PC-3 (cell line): Measurements from ENCODE around the gene ZC3H12C. TPM values are rescaled to one million over a fixed set of nuclear protein-coding genes. Genes with fewer than 3 reads are reported as not detected.

Experiments used
- ATAC-seq: fragments of 200-7000 bp; cut with Tn5 transposase; 2 replicates; pipeline ENCODE4 v1.9.1; 2020; ENCODE audit warnings: mild to moderate bottlenecking, moderate library complexity
- BruUV-seq: library from RNA; stranded (reverse); fragments of 400-500 nt; replicated peaks from 2 replicates; lab custom pipeline; 2021; lab: Mats Ljungman, UMichigan
- CTCF ChIA-PET: fragments of 300-600 bp; sonication (Branson Sonifier 250); formaldehyde crosslinking; loops from one replicate; lab custom pipeline; 2022; ENCODE audit warnings: antibody characterized with exemption; lab: Charles Lee
- POLR2A ChIA-PET: fragments of 300-600 bp; sonication (Branson Sonifier 250); formaldehyde crosslinking; loops from one replicate; lab custom pipeline; 2022; ENCODE audit warnings: antibody characterized with exemption; ENCODE audit not compliant: unreplicated experiment; lab: Charles Lee
- DNase-seq: peaks from one replicate; pipeline ENCODE4 v3.0.0-alpha.2; 2015
- H2AFZ ChIP-seq: fragments of 300-600 bp; sonication (generic); 2 replicates; pipeline ENCODE4 v1.6.0; 2016; ENCODE audit warnings: antibody characterized with exemption, low read length
- H3F3A ChIP-seq: fragments of 300-600 bp; sonication (generic); one replicate; pipeline ENCODE4 v1.6.0; 2017; ENCODE audit warnings: antibody characterized with exemption, low read length, control low read depth, mild to moderate bottlenecking; ENCODE audit not compliant: unreplicated experiment
- H3K27ac ChIP-seq: fragments of 300-600 bp; sonication (generic); 2 replicates; pipeline ENCODE4 v1.5.1; 2016; ENCODE audit warnings: mild to moderate bottlenecking, low read length
- H3K27me3 ChIP-seq: fragments of 300-600 bp; sonication (generic); 2 replicates; pipeline ENCODE4 v1.6.1; 2016; ENCODE audit warnings: low read length, mixed read lengths
- H3K36me3 ChIP-seq: fragments of 300-600 bp; sonication (generic); 2 replicates; pipeline ENCODE4 v1.6.1; 2016; ENCODE audit warnings: low read depth, mixed run types, low read length, mixed read lengths
- H3K4me1 ChIP-seq: fragments of 300-600 bp; sonication (generic); 2 replicates; pipeline ENCODE4 v1.5.1; 2016; ENCODE audit warnings: low read length; ENCODE audit not compliant: insufficient read depth
- H3K4me2 ChIP-seq: fragments of 300-600 bp; sonication (generic); 2 replicates; pipeline ENCODE4 v1.6.0; 2016; ENCODE audit warnings: low read length
- H3K4me3 ChIP-seq: fragments of 300-600 bp; sonication (generic); 2 replicates; pipeline ENCODE4 v1.5.1; 2016; ENCODE audit warnings: mild to moderate bottlenecking, low read length, mixed read lengths
- H3K79me2 ChIP-seq: fragments of 300-600 bp; sonication (generic); 2 replicates; pipeline ENCODE4 v1.6.1; 2017; ENCODE audit warnings: low read length, mixed read lengths
- H3K9ac ChIP-seq: fragments of 300-600 bp; sonication (generic); 2 replicates; pipeline ENCODE4 v1.6.0; 2016; ENCODE audit warnings: mild to moderate bottlenecking, low read length
- H3K9me2 ChIP-seq: fragments of 300-600 bp; sonication (generic); replicated peaks from 2 replicates; pipeline ENCODE4 v1.6.1; 2016; ENCODE audit warnings: mixed run types, low read length, mixed read lengths
- H3K9me3 ChIP-seq: fragments of 300-600 bp; sonication (generic); 2 replicates; pipeline ENCODE4 v1.6.1; 2016; ENCODE audit warnings: low read length, mixed read lengths
- H4K20me1 ChIP-seq: fragments of 300-600 bp; sonication (generic); 2 replicates; pipeline ENCODE4 v1.6.1; 2016; ENCODE audit warnings: low read length, mixed read lengths
- EZH2 ChIP-seq: fragments of 300-600 bp; sonication (generic); IDR thresholded peaks from one replicate; pipeline ENCODE4 v1.6.1; 2017; ENCODE audit warnings: antibody characterized with exemption, mild to moderate bottlenecking, low read length; ENCODE audit not compliant: unreplicated experiment
- EZH2phosphoT487 ChIP-seq: fragments of 300-600 bp; sonication (generic); IDR thresholded peaks from 2 replicates; pipeline ENCODE4 v1.6.1; 2018; ENCODE audit warnings: mild to moderate bottlenecking, antibody characterized with exemption, low read length, borderline replicate concordance
- intact Hi-C: fragments of 100-400 bp; cut with micrococcal nuclease; formaldehyde crosslinking; loops from 2 replicates; pipeline ENCODE4 v1.9.0; 2023
- total RNA-seq: library from RNA; depleted of rRNA; stranded (reverse); fragments of >200 nt; gene quantifications from 2 replicates; pipeline ENCODE4 v1.2.3, GENCODE V29; 2014
- TF ChIP-seq, protein P1 (sequence below): fragments of 300-600 bp; sonication (generic); conservative IDR thresholded peaks from 2 replicates; pipeline ENCODE4 v1.5.1; 2017; ENCODE audit warnings: antibody characterized with exemption, low read depth, mild to moderate bottlenecking, low read length

The ZC3H12C gene
- total RNA-seq, 1 experiment from 2014 or later: 30.7 TPM

GRCh38 chr11:110185599-110185998, 92.4 kb downstream of the ZC3H12C start:
- ATAC-seq (no peak), DNase-seq (no peak)
- peak overlapping the region; percentile 40 for H3K4me2 ChIP-seq
- H3K27ac ChIP-seq: peak overlapping the region; percentile 63
- no peaks in the 10 kb centered on the region for H3K27me3 ChIP-seq
- POLR2A ChIA-PET: no interaction called here
- no TSS peak for BruUV-seq
- no peaks in the 10 kb centered on the region for H3K9me2 ChIP-seq
- no peaks in the 10 kb centered on the region for H3K36me3 ChIP-seq
- no peaks in the 10 kb centered on the region for H3F3A ChIP-seq
- H3K9me3 ChIP-seq: no peaks in the 10 kb centered on the region
- H4K20me1 ChIP-seq: no peaks in the 10 kb centered on the region
- H2AFZ ChIP-seq: no peak overlapping the region
- H3K4me3 ChIP-seq: no peak overlapping the region
- CTCF ChIA-PET: no interaction called here
- no peaks in the 10 kb centered on the region for H3K79me2 ChIP-seq
- H3K4me1 ChIP-seq: peaks cover 37% of the 10 kb centered on the region
- H3K9ac ChIP-seq: no peak overlapping the region
- intact Hi-C loops: no loop called here
- TF ChIP-seq EZH2phosphoT487 (no peak), EZH2 (no peak)
- TF ChIP-seq, protein P1, sequence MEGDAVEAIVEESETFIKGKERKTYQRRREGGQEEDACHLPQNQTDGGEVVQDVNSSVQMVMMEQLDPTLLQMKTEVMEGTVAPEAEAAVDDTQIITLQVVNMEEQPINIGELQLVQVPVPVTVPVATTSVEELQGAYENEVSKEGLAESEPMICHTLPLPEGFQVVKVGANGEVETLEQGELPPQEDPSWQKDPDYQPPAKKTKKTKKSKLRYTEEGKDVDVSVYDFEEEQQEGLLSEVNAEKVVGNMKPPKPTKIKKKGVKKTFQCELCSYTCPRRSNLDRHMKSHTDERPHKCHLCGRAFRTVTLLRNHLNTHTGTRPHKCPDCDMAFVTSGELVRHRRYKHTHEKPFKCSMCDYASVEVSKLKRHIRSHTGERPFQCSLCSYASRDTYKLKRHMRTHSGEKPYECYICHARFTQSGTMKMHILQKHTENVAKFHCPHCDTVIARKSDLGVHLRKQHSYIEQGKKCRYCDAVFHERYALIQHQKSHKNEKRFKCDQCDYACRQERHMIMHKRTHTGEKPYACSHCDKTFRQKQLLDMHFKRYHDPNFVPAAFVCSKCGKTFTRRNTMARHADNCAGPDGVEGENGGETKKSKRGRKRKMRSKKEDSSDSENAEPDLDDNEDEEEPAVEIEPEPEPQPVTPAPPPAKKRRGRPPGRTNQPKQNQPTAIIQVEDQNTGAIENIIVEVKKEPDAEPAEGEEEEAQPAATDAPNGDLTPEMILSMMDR: no peak

GRCh38 chr11:110186456-110186855, 93.3 kb downstream of the ZC3H12C start:
- Histone ChIP-seq H3K27me3 (no peaks in the 10 kb centered on the region), H3K9me2 (no peaks in the 10 kb centered on the region), H3K4me1 (peaks cover 37% of the 10 kb centered on the region), H3K36me3 (no peaks in the 10 kb centered on the region), H3K27ac (no peak overlapping the region), H3K4me3 (no peak overlapping the region), H3K4me2 (no peak overlapping the region), H3K79me2 (no peaks in the 10 kb centered on the region), H3K9ac (no peak overlapping the region), H4K20me1 (no peaks in the 10 kb centered on the region), H3F3A (no peaks in the 10 kb centered on the region), H3K9me3 (no peaks in the 10 kb centered on the region), H2AFZ (no peak overlapping the region)
- DNase-seq (no peak), ATAC-seq (no peak)
- CTCF ChIA-PET: no interaction called here
- intact Hi-C loops: no loop called here
- POLR2A ChIA-PET: no interaction called here
- TF ChIP-seq, protein P1: no peak
- TF ChIP-seq EZH2: no peak
- no peak for TF ChIP-seq EZH2phosphoT487
- BruUV-seq: no TSS peak

- H3K36me3 ChIP-seq: no peaks in the 10 kb centered on the region
- H3K9me2 ChIP-seq: no peaks in the 10 kb centered on the region
- ChIA-PET CTCF (no interaction called here), POLR2A (no interaction called here)
- H2AFZ ChIP-seq: no peak overlapping the region
- no peak overlapping the region for H3K27ac ChIP-seq
- no peaks in the 10 kb centered on the region for H3F3A ChIP-seq
- H3K4me2 ChIP-seq: no peak overlapping the region
- intact Hi-C loops: no loop called here
- DNase-seq (no peak), ATAC-seq (no peak)
- H3K9me3 ChIP-seq: no peaks in the 10 kb centered on the region
- no peak overlapping the region for H3K9ac ChIP-seq
- H3K4me3 ChIP-seq: no peak overlapping the region
- TF ChIP-seq EZH2phosphoT487 (no peak), EZH2 (no peak)
- TF ChIP-seq, protein P1: no peak
- no peaks in the 10 kb centered on the region for H4K20me1 ChIP-seq
- no peaks in the 10 kb centered on the region for H3K27me3 ChIP-seq
- H3K4me1 ChIP-seq: peaks cover 37% of the 10 kb centered on the region
- no peaks in the 10 kb centered on the region for H3K79me2 ChIP-seq
- BruUV-seq: no TSS peak
These were observed 93.7 kb downstream of the ZC3H12C start for GRCh38 chr11:110186867-110187266.
